ENCODE results near the gene PRDM16. TPM values are rescaled to one million over a fixed set of nuclear protein-coding genes. Genes with fewer than 3 reads are reported as not detected.

Gene PRDM16
- total RNA-seq, 1 experiment from 2014 or later = 0.69 TPM

- no peak overlapping the region for H3K4me3 ChIP-seq (ENCODE audit: insufficient read depth, low read depth, low read length)
- H3K36me3 ChIP-seq (replicated peaks; ENCODE audit: control insufficient read depth, insufficient read depth, low read length) = no peaks in the 10 kb centered on the region
- no peaks in the 10 kb centered on the region for H3K27me3 ChIP-seq (ENCODE audit: control insufficient read depth, insufficient read depth, low read length)
- DNase-seq = no peak
Measured at GRCh38 chr1:3402258-3403010, 333.4 kb downstream of the PRDM16 start.

- no peak for DNase-seq
- Histone ChIP-seq H3K36me3 (replicated peaks; ENCODE audit: control insufficient read depth, insufficient read depth, low read length) (no peaks in the 10 kb centered on the region), H3K27me3 (ENCODE audit: control insufficient read depth, insufficient read depth, low read length) (no peaks in the 10 kb centered on the region), H3K4me3 (ENCODE audit: insufficient read depth, low read depth, low read length) (no peak overlapping the region)
Measured at GRCh38 chr1:3403011-3403345, 334.0 kb downstream of the PRDM16 start.

- peak; percentile 93 for DNase-seq
- no peaks in the 10 kb centered on the region for H3K36me3 ChIP-seq (replicated peaks; ENCODE audit: control insufficient read depth, insufficient read depth, low read length)
- no peaks in the 10 kb centered on the region for H3K27me3 ChIP-seq (ENCODE audit: control insufficient read depth, insufficient read depth, low read length)
- H3K4me3 ChIP-seq (ENCODE audit: insufficient read depth, low read depth, low read length) = no peak overlapping the region
Measured at GRCh38 chr1:3403388-3404231, 334.6 kb downstream of the PRDM16 start.

GRCh38 chr1:3404301-3404700, 335.3 kb downstream of the PRDM16 start:
- H3K4me3 ChIP-seq (ENCODE audit: insufficient read depth, low read depth, low read length) = no peak overlapping the region
- no peaks in the 10 kb centered on the region for H3K36me3 ChIP-seq (replicated peaks; ENCODE audit: control insufficient read depth, insufficient read depth, low read length)
- H3K27me3 ChIP-seq (ENCODE audit: control insufficient read depth, insufficient read depth, low read length) = no peaks in the 10 kb centered on the region
- no peak for DNase-seq

GRCh38 chr1:3404801-3405200, 335.8 kb downstream of the PRDM16 start:
- Histone ChIP-seq H3K36me3 (replicated peaks; ENCODE audit: control insufficient read depth, insufficient read depth, low read length) (no peaks in the 10 kb centered on the region), H3K27me3 (ENCODE audit: control insufficient read depth, insufficient read depth, low read length) (no peaks in the 10 kb centered on the region), H3K4me3 (ENCODE audit: insufficient read depth, low read depth, low read length) (no peak overlapping the region)
- no peak for DNase-seq

GRCh38 chr1:3405491-3405890, 336.5 kb downstream of the PRDM16 start:
- H3K4me3 ChIP-seq (ENCODE audit: insufficient read depth, low read depth, low read length) = no peak overlapping the region
- no peak for DNase-seq
- no peaks in the 10 kb centered on the region for H3K36me3 ChIP-seq (replicated peaks; ENCODE audit: control insufficient read depth, insufficient read depth, low read length)
- no peaks in the 10 kb centered on the region for H3K27me3 ChIP-seq (ENCODE audit: control insufficient read depth, insufficient read depth, low read length)

- no peaks in the 10 kb centered on the region for H3K27me3 ChIP-seq (ENCODE audit: control insufficient read depth, insufficient read depth, low read length)
- H3K36me3 ChIP-seq (replicated peaks; ENCODE audit: control insufficient read depth, insufficient read depth, low read length) = no peaks in the 10 kb centered on the region
- no peak for DNase-seq
- H3K4me3 ChIP-seq (ENCODE audit: insufficient read depth, low read depth, low read length) = no peak overlapping the region
Measured at GRCh38 chr1:3405974-3406867, 337.2 kb downstream of the PRDM16 start.

- no peak for DNase-seq
- Histone ChIP-seq H3K36me3 (replicated peaks; ENCODE audit: control insufficient read depth, insufficient read depth, low read length) (no peaks in the 10 kb centered on the region), H3K4me3 (ENCODE audit: insufficient read depth, low read depth, low read length) (no peak overlapping the region), H3K27me3 (ENCODE audit: control insufficient read depth, insufficient read depth, low read length) (no peaks in the 10 kb centered on the region)
Measured at GRCh38 chr1:3407021-3407420, 338.0 kb downstream of the PRDM16 start.

- no peak overlapping the region for H3K4me3 ChIP-seq (ENCODE audit: insufficient read depth, low read depth, low read length)
- no peaks in the 10 kb centered on the region for H3K27me3 ChIP-seq (ENCODE audit: control insufficient read depth, insufficient read depth, low read length)
- no peaks in the 10 kb centered on the region for H3K36me3 ChIP-seq (replicated peaks; ENCODE audit: control insufficient read depth, insufficient read depth, low read length)
- DNase-seq = no peak
Measured at GRCh38 chr1:3408751-3409266, 339.8 kb downstream of the PRDM16 start.

- Histone ChIP-seq H3K4me3 (ENCODE audit: insufficient read depth, low read depth, low read length) (no peak overlapping the region), H3K27me3 (ENCODE audit: control insufficient read depth, insufficient read depth, low read length) (no peaks in the 10 kb centered on the region), H3K36me3 (replicated peaks; ENCODE audit: control insufficient read depth, insufficient read depth, low read length) (no peaks in the 10 kb centered on the region)
- no peak for DNase-seq
Measured at GRCh38 chr1:3409366-3410141, 340.6 kb downstream of the PRDM16 start.

GRCh38 chr1:3410142-3410925, 341.3 kb downstream of the PRDM16 start:
- DNase-seq = peak; percentile 92

GRCh38 chr1:3411806-3412205, 342.8 kb downstream of the PRDM16 start:
- Histone ChIP-seq H3K4me3 (ENCODE audit: insufficient read depth, low read depth, low read length) (no peak overlapping the region), H3K36me3 (replicated peaks; ENCODE audit: control insufficient read depth, insufficient read depth, low read length) (no peaks in the 10 kb centered on the region), H3K27me3 (ENCODE audit: control insufficient read depth, insufficient read depth, low read length) (no peaks in the 10 kb centered on the region)
- DNase-seq = no peak

More at GRCh38 chr1:3410142-3410925, 341.3 kb downstream of the PRDM16 start:
- Histone ChIP-seq H3K36me3 (replicated peaks; ENCODE audit: control insufficient read depth, insufficient read depth, low read length) (no peaks in the 10 kb centered on the region), H3K27me3 (ENCODE audit: control insufficient read depth, insufficient read depth, low read length) (no peaks in the 10 kb centered on the region), H3K4me3 (ENCODE audit: insufficient read depth, low read depth, low read length) (no peak overlapping the region)

- no peaks in the 10 kb centered on the region for H3K36me3 ChIP-seq (replicated peaks; ENCODE audit: control insufficient read depth, insufficient read depth, low read length)
- DNase-seq = no peak
- no peak overlapping the region for H3K4me3 ChIP-seq (ENCODE audit: insufficient read depth, low read depth, low read length)
- no peaks in the 10 kb centered on the region for H3K27me3 ChIP-seq (ENCODE audit: control insufficient read depth, insufficient read depth, low read length)
Measured at GRCh38 chr1:3412376-3412775, 343.4 kb downstream of the PRDM16 start.

Measured in H7 (cell line).